ENCODE data around the gene CTDSPL.

CTDSPL gene

DNA sequence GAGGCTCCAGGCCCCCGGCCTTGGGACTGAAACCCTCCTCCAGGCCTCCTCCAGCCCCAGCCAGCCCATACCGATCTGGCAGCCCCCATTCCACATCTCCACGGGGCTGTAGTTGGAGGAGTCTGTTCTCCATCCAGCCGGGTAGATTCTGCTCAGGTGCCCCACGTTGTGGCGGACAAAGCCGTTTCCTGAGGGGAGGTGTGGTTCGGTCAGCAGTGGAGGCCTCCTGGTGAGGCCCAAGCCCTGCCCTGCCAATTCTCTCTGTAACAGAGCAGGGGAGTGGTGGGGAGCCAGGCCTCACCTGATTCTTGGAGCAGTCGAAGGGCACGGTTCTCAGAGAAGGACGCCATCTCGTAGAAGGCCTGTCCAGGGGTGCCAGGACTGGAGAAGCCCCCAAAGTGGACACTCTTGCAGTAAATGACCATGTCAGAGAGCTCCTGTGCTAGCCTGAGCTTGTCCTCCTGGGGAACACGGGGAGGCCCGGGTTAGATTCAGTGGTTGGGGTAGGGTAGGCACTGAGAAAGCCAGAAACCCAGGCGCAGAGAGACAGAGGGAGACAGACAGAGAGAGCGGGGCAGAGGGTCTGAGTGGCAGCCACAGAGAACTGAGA is 147.4 kb downstream of the CTDSPL start:
- no peak overlapping the region for H3K9ac ChIP-seq (ENCODE audit: insufficient read length, low read depth)
- peaks cover 6% of the 10 kb centered on the region for H3K4me1 ChIP-seq (ENCODE audit: insufficient read depth, insufficient read length)
- TF ChIP-seq ZNF274 (IDR thresholded peaks at IDR 0.05; ENCODE audit: low read depth, low read length) (no peak), SUZ12 (IDR thresholded peaks at IDR 0.05; ENCODE audit: extremely low read depth, insufficient read depth, insufficient read length) (no peak), YY1 (IDR thresholded peaks at IDR 0.05; ENCODE audit: insufficient read depth, insufficient read length) (no peak)
- no peak overlapping the region for H3K4me3 ChIP-seq (ENCODE audit: insufficient read length, low read depth)
- H3K9me3 ChIP-seq (ENCODE audit: insufficient read depth, low read length): no peaks in the 10 kb centered on the region
- no peak for DNase-seq (ENCODE audit: low read depth, low spot score)
- peaks cover 34% of the 10 kb centered on the region for H3K36me3 ChIP-seq (ENCODE audit: insufficient read depth, insufficient read length, low read length)
- no peaks in the 10 kb centered on the region for H3K27me3 ChIP-seq (ENCODE audit: insufficient read depth, insufficient read length)

DNA sequence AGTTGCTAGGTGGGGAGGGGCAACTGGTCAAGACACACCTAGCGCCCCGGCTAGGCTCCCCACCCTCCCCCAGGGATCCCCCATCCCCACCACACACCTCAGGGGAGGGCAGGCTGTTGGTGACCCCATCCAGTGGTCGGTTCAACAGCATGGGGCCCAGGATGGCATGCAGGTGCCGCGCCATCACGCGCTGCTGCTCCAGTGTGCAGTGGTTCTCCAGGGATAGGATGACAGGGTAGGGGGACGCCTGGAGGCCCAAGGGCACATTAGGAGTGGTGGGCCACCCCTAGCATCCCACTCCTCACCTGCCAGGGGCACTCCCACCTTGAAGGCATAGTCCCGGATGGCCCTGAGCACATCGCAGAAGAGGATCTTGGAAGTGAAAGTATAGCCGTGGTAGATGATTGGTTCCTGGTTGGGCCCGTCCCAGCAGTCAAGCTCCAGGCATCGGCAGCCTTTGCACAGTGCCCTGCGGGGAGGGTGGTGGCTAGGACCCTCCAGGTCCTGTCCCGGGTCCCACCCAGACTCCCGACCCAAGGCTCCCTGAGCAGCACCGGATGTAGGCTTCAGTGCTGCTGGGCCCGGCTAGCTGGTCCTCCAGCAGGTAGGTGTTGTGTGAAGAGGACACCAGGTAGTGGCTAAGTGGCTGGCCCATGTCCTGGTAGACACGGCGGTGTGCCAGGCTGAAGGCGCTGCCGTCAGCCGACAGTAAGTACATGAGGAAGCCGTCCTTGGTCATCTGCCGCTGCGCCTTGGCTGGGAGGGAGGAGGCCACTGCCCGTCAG is 148.3 kb downstream of the CTDSPL start:
- no peaks in the 10 kb centered on the region for H3K27me3 ChIP-seq (ENCODE audit: insufficient read depth, insufficient read length)
- H3K9ac ChIP-seq (ENCODE audit: insufficient read length, low read depth): no peak overlapping the region
- H3K4me3 ChIP-seq (ENCODE audit: insufficient read length, low read depth): no peak overlapping the region
- H3K36me3 ChIP-seq (ENCODE audit: insufficient read depth, insufficient read length, low read length): peaks cover 35% of the 10 kb centered on the region
- H3K4me1 ChIP-seq (ENCODE audit: insufficient read depth, insufficient read length): peaks cover 1% of the 10 kb centered on the region
- H3K9me3 ChIP-seq (ENCODE audit: insufficient read depth, low read length): no peaks in the 10 kb centered on the region
- TF ChIP-seq SUZ12 (IDR thresholded peaks at IDR 0.05; ENCODE audit: extremely low read depth, insufficient read depth, insufficient read length): no peak
- TF ChIP-seq ZNF274 (IDR thresholded peaks at IDR 0.05; ENCODE audit: low read depth, low read length): no peak
- TF ChIP-seq YY1 (IDR thresholded peaks at IDR 0.05; ENCODE audit: insufficient read depth, insufficient read length): no peak
- DNase-seq (ENCODE audit: low read depth, low spot score): no peak

DNA sequence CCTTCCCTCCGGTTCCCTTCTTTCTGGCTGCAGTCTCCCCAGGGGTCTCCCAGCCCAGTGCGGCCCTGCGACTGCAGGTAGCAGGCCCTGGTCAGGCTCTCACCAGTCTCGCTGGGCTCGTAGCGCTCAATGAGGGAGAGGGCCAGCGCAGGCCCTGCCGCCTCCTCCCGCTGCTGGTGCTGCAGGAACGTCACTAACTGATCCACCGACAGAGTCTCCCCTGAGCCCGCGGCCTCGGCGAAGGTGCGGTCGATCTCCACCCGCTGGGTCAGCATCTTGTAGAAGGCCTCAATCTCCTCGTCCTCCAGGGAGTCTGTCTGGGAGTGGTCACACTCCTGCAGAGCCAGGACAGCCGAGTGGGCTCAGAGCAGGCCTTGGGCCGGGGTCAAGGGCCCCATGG is 149.4 kb downstream of the CTDSPL start:
- H3K9ac ChIP-seq (ENCODE audit: insufficient read length, low read depth): no peak overlapping the region
- DNase-seq (ENCODE audit: low read depth, low spot score): no peak
- TF ChIP-seq ZNF274 (IDR thresholded peaks at IDR 0.05; ENCODE audit: low read depth, low read length): no peak
- no peak for TF ChIP-seq YY1 (IDR thresholded peaks at IDR 0.05; ENCODE audit: insufficient read depth, insufficient read length)
- TF ChIP-seq SUZ12 (IDR thresholded peaks at IDR 0.05; ENCODE audit: extremely low read depth, insufficient read depth, insufficient read length): no peak
- peaks cover 5% of the 10 kb centered on the region; the same call in 1 of the 2 replicates for H3K9me3 ChIP-seq (ENCODE audit: insufficient read depth, low read length)
- H3K4me3 ChIP-seq (ENCODE audit: insufficient read length, low read depth): no peak overlapping the region
- peaks cover 43% of the 10 kb centered on the region for H3K36me3 ChIP-seq (ENCODE audit: insufficient read depth, insufficient read length, low read length)
- no peaks in the 10 kb centered on the region for H3K4me1 ChIP-seq (ENCODE audit: insufficient read depth, insufficient read length)
- no peaks in the 10 kb centered on the region for H3K27me3 ChIP-seq (ENCODE audit: insufficient read depth, insufficient read length)

DNA sequence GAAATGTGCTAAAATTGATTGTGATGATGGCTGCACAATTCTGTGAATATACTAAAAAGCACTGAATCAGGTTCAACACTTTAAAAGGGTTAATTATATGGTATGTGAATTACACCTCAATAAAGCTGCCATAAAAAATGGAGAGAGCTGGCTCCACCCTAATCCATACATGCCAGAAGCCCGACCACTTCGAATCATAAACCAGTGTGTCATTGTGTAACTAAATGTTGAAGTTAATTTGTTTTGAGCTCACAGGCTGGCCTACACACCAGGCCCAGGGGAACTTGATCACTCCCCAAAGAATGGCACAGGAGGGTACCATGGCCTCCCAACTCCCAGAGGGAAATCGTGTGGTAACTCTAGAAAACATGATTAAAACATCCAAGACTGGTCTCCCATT is 153.8 kb downstream of the CTDSPL start:
- H3K9me3 ChIP-seq (ENCODE audit: insufficient read depth, low read length): peaks cover 9% of the 10 kb centered on the region; the same call in 1 of the 2 replicates
- no peaks in the 10 kb centered on the region for H3K27me3 ChIP-seq (ENCODE audit: insufficient read depth, insufficient read length)
- peaks cover 34% of the 10 kb centered on the region for H3K36me3 ChIP-seq (ENCODE audit: insufficient read depth, insufficient read length, low read length)
- no peak for DNase-seq (ENCODE audit: low read depth, low spot score)
- no peak for TF ChIP-seq SUZ12 (IDR thresholded peaks at IDR 0.05; ENCODE audit: extremely low read depth, insufficient read depth, insufficient read length)
- peaks cover 2% of the 10 kb centered on the region for H3K4me1 ChIP-seq (ENCODE audit: insufficient read depth, insufficient read length)
- H3K9ac ChIP-seq (ENCODE audit: insufficient read length, low read depth): no peak overlapping the region
- H3K4me3 ChIP-seq (ENCODE audit: insufficient read length, low read depth): no peak overlapping the region

DNA sequence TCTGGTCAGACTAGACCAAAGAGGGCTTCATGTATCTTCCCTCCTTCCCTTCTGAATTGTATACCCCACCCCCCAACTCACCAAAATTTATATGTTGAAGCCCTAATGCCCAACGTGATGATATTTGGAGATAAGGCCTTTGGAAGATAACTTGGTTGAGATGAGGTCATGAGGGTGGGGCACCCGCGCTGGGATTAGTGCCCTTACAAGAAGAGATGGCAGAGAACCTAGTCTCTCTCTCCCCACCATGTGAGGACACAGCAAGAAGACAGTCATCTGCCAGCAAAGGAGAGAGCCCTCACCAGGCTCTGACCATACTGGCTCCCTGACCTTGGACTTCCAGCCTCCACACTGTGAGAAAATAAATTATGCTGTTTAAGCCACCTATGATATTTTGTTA is 154.3 kb downstream of the CTDSPL start:
- H3K4me3 ChIP-seq (ENCODE audit: insufficient read length, low read depth): no peak overlapping the region
- H3K4me1 ChIP-seq (ENCODE audit: insufficient read depth, insufficient read length): peaks cover 2% of the 10 kb centered on the region
- TF ChIP-seq ZNF274 (IDR thresholded peaks at IDR 0.05; ENCODE audit: low read depth, low read length) (no peak), YY1 (IDR thresholded peaks at IDR 0.05; ENCODE audit: insufficient read depth, insufficient read length) (no peak), SUZ12 (IDR thresholded peaks at IDR 0.05; ENCODE audit: extremely low read depth, insufficient read depth, insufficient read length) (no peak)
- peaks cover 34% of the 10 kb centered on the region for H3K36me3 ChIP-seq (ENCODE audit: insufficient read depth, insufficient read length, low read length)
- no peak for DNase-seq (ENCODE audit: low read depth, low spot score)
- H3K9ac ChIP-seq (ENCODE audit: insufficient read length, low read depth): no peak overlapping the region
- H3K27me3 ChIP-seq (ENCODE audit: insufficient read depth, insufficient read length): no peaks in the 10 kb centered on the region
- peaks cover 9% of the 10 kb centered on the region; the same call in 1 of the 2 replicates for H3K9me3 ChIP-seq (ENCODE audit: insufficient read depth, low read length)

DNA sequence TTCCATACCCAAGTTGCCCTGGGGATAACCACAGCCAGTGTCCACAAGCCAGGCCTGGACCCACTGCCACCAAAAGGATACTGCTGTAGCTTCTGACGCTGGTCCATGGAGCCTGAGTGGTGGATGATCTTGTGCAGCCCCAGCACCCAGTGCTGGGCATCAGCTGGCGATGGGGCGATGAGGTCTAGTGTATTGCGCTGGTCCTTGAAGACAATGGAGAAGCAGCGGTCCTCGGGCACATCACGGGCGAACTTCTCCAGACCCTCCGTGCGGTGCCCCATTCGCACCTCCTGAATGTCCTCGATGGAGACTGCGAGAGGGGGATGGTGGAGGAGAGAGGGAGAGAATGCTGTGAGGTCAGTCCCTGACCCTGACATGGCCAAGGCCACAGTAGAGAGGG is 154.7 kb downstream of the CTDSPL start:
- H3K4me3 ChIP-seq (ENCODE audit: insufficient read length, low read depth): no peak overlapping the region
- DNase-seq (ENCODE audit: low read depth, low spot score): no peak
- peaks cover 34% of the 10 kb centered on the region for H3K36me3 ChIP-seq (ENCODE audit: insufficient read depth, insufficient read length, low read length)
- peaks cover 9% of the 10 kb centered on the region; the same call in 1 of the 2 replicates for H3K9me3 ChIP-seq (ENCODE audit: insufficient read depth, low read length)
- H3K9ac ChIP-seq (ENCODE audit: insufficient read length, low read depth): no peak overlapping the region
- TF ChIP-seq SUZ12 (IDR thresholded peaks at IDR 0.05; ENCODE audit: extremely low read depth, insufficient read depth, insufficient read length) (no peak), ZNF274 (IDR thresholded peaks at IDR 0.05; ENCODE audit: low read depth, low read length) (no peak), YY1 (IDR thresholded peaks at IDR 0.05; ENCODE audit: insufficient read depth, insufficient read length) (no peak)
- H3K4me1 ChIP-seq (ENCODE audit: insufficient read depth, insufficient read length): peaks cover 2% of the 10 kb centered on the region
- H3K27me3 ChIP-seq (ENCODE audit: insufficient read depth, insufficient read length): no peaks in the 10 kb centered on the region

DNA sequence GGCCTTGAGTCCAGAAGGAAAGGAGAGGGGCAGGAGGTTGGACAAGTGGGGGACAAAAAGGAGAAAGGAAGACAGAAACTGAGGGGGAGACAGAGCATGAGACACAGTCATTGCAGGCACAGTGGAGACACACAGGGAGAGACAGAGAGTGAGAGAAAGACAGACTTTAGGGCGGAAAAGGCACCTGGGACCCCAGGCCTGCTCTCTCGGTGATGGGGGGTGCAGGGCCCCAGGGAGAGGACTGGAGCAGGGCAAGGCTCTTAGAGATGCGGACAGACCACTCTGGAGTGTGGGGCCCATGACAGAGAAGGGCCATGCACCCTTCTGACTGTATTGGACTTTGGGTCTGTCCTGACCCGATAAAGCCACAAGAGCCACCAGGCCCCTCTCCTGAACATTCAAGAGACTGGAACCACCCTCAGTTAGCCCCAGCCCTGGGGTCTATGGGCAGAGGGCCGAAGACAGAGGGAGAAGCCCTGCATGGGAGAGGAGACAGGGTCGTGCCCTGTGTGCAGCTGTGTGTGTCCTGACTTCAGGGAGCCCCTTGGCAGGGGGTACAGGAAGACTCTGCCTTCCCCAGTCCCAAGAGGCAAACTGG is 155.3 kb downstream of the CTDSPL start:
- Histone ChIP-seq H3K27me3 (ENCODE audit: insufficient read depth, insufficient read length) (no peaks in the 10 kb centered on the region), H3K9ac (ENCODE audit: insufficient read length, low read depth) (no peak overlapping the region), H3K36me3 (ENCODE audit: insufficient read depth, insufficient read length, low read length) (peaks cover 34% of the 10 kb centered on the region), H3K4me3 (ENCODE audit: insufficient read length, low read depth) (no peak overlapping the region), H3K9me3 (ENCODE audit: insufficient read depth, low read length) (peaks cover 9% of the 10 kb centered on the region; the same call in 1 of the 2 replicates), H3K4me1 (ENCODE audit: insufficient read depth, insufficient read length) (peaks cover 4% of the 10 kb centered on the region)
- TF ChIP-seq YY1 (IDR thresholded peaks at IDR 0.05; ENCODE audit: insufficient read depth, insufficient read length) (no peak), SUZ12 (IDR thresholded peaks at IDR 0.05; ENCODE audit: extremely low read depth, insufficient read depth, insufficient read length) (no peak), ZNF274 (IDR thresholded peaks at IDR 0.05; ENCODE audit: low read depth, low read length) (no peak)
- no peak for DNase-seq (ENCODE audit: low read depth, low spot score)
